ENCODE results near the gene KCNQ2.

- TF ChIP-seq CTCF (IDR thresholded peaks at IDR 0.05; ENCODE audit: borderline replicate concordance, extremely low read depth, low read length, poor library complexity, severe bottlenecking): no peak
- no peak for TF ChIP-seq EZH2 (IDR thresholded peaks at IDR 0.05; ENCODE audit: borderline replicate concordance, low read depth, low read length, severe bottlenecking)
Observed at GRCh38 chr20:63387393-63387792, 85.1 kb downstream of the KCNQ2 start.

Data from DND-41 (cell line).